NK-92 (cell line): ENCODE data around the gene RERG.
"Not testable (repeated sequence)": the region's sequence is repeated elsewhere in the genome, so short reads cannot be mapped to it uniquely, and the experiment has no call there.

Experiments
- DNase-seq: peaks from one replicate; lab custom pipeline; 2025; ENCODE audit not compliant: unreplicated experiment; lab: John Stamatoyannopoulos, UW

Gene RERG, protein sequence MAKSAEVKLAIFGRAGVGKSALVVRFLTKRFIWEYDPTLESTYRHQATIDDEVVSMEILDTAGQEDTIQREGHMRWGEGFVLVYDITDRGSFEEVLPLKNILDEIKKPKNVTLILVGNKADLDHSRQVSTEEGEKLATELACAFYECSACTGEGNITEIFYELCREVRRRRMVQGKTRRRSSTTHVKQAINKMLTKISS

DNA sequence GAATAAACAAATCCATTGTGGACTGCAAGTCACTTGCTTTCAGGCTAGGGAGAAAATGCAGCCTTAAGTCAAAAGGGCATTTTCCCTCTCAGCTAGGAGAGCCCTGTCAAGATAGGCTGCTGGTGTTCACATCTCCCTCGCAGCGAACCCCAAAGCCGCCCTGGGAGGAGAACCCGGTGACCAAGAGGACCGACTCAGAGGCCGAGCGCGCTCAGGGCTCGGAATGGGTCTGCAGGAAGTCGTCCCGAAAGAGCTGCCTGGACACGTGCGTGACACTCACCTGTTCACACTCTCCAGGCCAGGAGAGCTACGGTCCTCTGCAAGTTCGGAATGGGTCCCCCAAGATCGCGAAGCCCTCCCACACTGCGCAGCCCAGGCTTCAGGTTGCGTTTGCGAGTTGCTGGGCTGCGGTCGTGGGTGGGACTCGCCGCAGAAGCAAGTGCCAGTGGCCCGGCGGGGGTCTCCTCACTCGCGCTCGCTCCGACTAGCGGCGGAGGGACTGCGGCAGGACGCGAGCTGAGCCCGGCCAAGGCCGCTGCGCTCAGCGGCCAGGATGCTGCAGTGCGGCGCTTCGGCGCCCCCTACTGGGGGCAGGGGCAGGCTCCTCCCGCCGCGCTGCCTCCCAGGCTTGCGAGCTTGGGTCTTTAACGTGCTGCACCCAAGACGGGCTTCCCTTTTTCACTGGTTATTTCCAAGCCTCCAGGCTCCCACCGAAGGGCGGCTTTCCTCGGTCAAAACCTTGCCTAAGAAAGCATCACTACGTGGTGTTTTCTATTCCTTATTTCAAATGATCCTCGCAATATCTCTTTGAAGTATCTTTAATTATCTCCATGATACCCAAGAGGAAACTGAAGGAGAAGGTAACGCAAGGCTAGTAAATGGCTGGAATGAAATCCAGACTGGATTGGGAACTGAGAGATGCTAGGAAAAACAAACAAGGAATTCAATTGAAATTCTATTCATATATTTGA, at the start of gene RERG:
RERG (minus strand) TSS at position 503 of the 971 bp plus-strand sequence. CDS start 3,928 bp downstream, outside the sequence.
- no peak for DNase-seq

DNA sequence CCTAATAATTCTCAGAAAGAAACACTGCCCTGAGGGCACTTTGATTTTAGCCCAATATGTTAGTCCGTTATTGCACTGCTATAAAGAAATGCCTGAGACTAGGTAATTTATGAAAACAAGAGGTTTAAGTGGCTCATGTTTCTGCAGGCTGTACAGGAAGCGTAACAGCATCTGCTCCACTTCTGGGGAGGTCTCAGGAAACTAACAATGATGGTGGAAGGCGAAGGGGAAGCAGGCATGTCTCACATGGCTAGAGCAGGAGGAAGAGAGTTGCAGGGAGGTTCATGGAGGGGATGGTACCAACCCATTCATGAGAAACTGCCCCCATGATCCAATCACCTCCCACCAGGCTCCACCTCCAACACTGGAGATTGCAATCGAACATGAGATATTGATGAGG, 49.4 kb upstream of the RERG start:
- DNase-seq: no peak

DNA sequence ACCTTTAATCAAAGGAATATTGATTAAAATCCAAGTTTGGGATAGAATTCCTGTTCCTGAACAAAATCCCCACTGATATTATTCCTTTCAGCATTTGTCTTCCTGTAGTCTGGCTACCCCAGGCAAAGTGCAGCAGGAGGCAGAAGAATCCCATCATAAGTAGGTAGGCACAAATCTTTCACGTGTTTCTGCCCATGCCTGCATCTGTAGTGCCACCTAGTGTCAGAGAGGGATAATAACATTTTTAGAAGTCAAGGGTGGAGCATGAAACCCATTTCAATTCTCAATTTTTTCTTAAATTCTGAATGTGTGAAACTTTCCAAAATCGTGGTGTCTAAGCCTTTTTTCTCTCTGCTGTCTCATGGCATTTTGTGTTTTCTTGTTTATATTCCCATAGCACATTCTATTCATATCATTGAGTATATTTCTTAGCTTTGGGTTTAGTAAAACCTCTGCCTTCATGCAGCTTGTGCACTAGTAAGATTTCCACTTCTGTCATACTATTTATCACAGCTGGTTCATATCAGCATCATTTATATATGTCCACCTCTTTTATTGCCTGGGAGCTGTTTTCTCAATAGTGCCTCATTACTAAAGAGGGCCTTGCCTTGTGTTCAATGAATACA, 47.8 kb upstream of the RERG start:
- DNase-seq: no peak

DNA sequence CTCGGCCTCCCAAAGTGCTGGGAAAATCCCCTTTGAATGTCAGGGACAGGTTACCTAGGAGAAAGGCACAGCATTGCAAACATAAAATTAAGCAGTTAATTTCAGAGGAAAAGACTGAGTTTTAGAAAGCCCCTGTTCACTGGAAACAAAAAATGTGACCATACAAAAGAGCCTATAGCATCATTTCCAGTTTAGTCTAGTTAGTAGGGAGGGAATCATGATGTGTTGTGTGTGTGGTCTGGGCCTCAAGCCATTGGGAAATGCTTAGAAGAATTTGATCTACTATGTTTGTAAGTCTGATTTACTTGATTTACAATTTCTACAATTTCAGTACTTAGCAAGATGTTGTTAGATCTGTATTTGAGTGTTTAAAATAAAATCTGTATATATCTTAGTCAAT, 47.1 kb upstream of the RERG start:
- DNase-seq: no peak

DNA sequence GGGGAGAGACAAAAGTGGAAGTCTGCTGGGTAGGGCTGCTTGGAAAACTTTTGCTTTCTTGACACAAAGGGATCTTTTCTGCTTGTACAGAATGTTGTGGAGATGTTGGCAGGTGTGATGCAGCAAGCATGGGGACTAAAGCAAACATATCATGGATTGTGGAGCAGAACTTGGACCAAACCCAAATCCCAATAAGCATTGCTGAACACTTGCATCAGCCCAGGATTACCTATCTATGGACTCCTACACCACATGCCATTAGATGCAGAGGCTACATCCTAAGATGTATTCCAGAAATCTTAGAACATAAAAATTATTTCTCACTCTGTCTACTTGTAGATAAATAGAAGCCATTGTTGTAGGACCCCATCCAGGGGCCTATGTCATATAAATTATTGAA, 44.7 kb upstream of the RERG start:
- DNase-seq: no peak

DNA sequence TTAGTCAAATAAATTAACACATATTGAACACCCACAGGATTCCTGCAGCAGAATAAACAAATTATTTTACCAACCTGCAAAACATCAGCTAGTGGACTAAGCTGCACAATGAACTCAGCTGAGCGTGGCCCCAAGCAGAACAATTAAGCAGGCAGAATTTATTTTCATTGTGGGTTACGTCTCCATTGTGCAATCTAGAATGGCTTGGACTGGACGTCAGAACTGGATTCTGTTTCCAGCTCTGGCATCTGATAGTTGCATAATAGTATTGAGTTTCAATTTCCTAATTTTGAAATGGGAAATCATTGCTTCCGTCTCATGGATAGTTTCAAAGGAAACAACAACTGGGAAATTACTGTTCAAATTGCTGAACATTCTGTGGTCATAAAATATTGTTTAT, 35.5 kb upstream of the RERG start:
- DNase-seq: no peak

DNA sequence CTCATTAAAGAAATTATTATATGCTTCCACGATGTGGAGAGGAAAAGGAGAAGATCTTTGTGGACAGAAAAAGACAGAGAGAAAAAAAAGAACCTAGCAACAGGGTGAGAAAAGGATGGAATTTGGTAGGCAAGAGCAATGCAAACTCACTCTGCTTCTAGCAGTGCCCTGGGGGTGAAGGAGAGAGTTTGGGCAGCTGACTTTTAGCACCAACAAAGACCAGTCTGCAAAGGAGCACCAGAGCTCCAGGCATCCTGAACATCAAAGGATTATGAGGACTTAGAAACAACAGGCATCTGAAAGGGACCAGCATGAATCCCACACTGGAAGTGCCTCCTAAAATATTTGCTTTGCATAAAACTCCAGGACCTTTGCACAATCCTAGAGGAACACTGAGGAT, 32.8 kb upstream of the RERG start:
- DNase-seq: no peak

DNA sequence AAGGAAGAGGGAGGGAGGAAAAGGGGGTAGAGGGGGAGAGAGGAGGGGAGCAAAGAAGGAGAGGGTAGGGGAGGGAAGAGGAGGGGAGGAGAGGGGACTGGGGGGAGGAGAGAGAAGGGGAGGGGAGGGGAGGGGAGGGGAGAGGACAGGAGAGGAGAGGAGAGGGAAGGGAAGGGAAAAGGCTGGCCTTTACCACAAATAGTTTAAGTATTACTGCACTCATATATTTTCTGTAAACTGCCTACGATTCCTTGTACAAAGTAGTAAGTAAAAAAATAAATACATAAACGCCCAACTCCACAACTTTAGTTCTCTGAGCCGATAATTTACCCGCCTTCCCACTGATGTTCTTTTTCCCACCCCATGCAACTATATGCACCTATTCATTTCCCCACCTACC, 23.7 kb upstream of the RERG start:
- DNase-seq: no peak

DNA sequence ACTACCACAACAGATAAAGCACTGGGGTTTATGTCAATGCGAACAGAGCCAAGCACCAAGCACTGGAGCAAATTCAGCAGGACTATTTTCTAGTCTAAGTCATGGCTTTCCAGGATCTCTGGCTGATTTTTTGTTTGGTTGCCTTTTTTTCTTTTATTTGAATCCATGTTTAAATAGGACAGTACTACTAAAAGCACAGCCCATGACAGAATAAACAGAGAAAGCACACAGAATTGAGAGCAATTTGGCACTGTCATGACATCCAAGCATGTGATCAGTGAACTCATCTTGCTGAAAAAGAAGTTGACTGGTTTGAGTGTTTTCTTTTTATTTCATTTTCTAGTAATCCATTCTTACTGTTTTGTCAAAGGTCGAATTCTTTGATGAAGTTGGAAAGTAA, 23.1 kb upstream of the RERG start:
- no peak for DNase-seq

DNA sequence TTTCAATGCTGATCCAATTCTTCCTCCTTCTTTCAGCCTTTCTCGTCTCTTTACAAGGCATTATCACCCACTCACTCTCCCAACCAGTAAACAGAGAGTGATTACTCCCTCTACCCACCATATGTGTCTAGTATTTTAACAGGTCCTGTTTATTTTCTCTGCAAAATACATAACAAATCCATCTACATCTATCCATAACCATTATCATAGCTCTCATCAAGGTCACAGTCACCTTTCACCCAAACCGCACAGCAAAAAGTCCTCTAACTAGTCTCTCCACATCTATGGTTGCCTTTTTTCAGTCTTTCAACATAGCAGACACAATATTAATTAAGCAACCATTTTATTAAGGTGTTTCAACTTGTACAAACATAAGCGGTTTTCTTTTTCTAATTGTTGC, 21.9 kb upstream of the RERG start:
- no peak for DNase-seq

DNA sequence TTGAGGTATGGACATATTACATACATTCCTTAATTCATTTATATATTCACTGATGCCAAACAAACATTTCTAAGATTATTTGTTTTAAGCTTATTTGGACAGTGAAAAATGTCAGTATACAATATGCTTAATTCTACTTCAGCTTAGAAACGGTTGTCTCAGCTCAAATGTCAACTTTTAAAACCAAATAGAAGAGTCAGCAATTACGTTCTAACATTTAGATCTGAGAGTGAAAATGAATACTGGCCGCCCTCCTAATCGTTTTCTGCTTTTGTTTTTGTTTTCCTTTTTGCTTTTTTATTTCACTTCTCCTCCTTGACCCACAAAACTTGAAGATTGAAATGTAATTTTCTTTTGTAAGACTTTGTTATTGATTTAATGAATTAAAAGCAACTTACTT, 19.7 kb upstream of the RERG start:
- DNase-seq: no peak

DNA sequence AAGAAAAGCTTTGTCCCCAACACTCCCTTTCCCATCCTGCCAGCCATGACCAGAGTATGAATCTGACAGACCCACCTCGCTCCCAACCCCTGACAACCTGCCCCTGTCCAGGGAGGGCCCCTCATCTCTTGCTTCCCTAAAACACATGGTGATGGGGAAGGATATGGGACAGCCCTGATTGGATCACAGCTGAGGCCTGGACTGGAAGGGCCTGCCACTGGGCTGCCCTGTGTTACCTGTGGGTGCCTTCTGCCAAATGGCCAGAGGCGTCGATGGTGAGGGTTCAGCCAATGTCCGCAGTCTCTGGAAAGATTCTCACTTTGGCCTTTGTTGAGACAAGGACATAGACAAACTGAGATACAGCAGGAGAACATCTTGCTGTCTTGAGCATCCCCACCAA, 13.3 kb upstream of the RERG start:
- no peak for DNase-seq

DNA sequence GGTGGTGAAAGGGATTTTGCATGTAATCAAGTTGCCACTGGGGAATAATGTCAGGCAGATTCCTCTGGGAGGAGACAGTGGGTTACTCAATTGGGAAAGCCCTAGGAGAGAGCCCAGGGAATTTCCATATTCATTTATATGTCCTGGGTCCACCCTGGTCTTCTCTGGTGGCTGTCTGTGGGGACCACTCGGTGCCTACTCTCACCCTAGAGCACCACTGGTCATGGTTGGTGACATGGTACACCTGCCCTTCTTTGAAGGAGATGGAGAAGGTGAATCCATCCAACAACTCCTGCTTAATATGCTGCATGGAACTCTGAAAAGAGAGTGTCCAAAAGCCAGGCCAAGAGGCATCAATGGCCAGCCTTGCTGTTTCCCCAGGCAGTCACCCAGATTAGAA, 12.8 kb upstream of the RERG start:
- DNase-seq: no peak

DNA sequence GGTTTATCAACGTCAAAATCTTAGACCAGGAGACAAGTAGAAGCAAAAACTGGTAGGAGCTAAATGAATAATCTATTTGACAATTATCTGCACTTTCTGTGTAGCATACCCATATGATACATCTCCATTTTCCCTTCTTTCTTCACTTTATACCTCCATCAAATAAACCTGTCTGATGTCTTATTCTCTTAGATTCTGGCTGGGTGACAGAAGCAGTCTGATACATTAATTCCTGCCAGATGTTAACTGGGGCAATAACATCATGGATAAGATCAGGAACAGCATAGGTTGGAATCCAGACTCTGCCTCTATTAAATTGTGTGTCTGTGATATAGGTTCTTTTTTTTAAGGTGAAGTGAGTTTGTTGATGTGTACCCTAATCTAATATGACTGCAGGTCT, 11.7 kb upstream of the RERG start:
- no peak for DNase-seq

DNA sequence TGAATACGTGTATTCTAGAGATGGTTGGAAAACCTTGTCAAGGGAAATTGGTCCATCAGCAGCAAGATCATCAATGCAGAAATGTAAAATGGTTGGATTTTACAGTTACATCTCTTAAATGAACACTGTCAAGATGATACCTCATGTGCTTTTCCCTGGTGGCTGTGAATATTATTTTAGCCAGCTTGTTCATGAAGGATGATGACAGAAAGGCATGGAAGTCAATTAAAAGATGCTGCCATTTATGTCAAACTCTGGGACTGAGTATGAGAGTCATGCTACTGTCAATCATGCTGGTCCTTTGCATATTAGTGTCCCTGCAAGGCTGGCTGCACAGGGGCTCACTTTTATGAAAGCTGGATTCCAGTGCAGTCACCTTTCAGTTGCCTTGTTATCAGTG, 10.3 kb upstream of the RERG start:
- DNase-seq: no peak

DNA sequence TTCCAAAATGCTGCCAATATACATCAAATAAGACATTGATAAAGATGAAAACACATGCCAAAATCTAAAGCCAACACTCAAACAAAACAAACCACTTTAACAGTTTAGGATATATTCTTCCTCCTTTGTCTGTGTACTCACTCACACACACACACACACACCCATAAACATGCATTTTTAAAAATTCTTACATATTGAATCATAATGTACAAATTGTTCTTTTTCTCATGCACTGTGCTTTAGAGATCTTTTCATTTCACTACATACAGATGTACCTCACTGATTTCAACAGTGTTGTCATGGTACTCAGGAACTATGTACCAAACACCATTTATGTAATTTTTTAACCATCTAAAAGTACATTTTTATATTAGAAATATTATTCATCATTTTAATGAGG, 9.5 kb upstream of the RERG start:
- DNase-seq: no peak

DNA sequence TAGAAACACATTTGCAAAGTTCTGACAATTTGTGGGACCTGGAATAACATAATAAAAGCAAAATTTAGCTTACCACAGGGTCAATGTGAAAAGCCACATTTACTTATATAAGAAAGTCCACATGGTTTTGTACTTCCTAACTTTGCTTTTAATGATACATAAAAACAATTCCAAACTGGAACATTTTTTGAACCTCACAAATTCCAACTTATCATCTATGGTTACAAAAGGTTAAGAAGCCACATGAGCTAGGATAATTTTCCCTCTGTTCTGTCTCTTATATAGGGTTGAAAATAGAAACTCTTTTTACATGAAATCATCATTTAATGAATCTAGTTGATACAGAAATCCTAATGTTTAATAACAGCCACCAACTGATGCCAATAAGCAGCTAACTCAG, 8.9 kb upstream of the RERG start:
- DNase-seq: no peak

DNA sequence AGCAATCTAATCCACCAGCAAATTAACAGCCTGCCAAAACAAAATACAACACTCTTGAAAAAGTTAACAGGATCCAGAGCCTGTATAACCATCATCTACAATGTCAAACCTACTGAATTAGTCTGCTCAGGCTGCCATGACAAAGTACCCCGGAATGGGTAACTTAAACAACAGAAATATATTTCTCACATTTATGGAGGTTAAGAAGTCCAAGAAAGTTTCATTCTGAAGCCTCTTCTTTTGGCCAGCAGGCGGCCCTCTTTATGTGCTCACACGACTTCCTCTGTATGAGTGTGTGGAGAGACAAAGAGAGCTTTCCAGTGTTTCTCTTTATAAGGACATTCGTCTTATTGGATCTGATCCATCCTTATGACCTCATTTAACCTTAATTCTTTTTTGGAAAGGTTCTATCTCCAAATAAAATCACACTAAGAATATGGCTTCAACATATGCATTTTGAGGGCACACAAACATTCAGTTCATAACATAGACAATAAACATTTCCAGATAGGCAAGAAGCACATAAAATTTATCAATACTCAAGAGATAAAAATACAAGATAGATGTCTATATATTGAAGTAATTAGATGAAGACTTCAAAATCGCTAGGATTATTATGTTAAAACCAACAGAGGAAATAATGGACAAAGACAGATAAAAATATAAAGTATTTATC, 5.9 kb upstream of the RERG start:
- no peak for DNase-seq

DNA sequence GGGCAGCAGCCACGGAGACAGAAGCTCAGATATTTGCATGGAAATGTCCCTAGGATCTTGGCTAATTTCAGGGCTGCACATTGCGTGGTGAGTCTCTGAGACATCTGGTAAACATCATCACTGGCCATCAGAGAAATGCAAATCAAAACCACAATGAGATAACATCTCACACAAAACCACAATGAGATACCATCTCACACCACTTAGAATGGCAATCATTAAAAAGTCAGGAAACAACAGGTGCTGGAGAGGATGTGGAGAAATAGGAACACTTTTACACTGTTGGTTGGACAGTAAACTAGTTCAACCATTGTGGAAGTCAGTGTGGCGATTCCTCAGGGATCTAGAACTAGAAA, 4.6 kb upstream of the RERG start:
- DNase-seq: not testable (repeated sequence)

DNA sequence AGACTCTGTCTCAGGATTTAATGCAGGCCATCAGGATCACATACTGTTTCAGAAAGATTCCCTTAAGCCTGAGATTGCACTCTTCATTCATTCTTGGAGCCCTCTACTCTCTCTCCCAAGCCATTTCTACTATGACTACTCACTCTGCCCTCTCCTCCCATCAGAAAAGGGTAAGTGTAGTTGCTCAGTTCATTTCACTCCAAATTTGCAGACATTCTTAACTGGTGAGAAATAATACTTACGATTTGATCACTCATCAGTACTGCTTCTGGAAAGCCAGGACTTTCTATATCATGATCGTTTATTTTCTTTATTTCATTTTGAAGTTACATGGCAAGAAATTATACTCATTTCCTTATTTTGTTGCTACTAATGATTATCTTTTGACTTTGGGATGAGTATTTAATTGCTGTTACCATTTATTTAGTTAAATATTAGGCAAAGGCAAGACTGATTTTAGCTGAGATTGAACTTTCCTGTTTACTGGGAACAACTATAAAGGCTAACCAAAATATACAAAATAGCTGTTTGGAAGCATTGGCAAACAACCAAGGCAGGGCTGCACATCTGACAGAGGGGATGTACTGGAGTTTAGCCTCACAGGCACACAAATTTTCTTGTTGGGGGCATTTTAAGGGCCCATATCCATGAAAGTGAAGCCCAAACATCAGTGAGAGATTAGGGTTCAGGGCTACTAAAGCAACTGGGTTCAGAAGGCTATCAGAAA, 4.1 kb upstream of the RERG start:
- no peak for DNase-seq

DNA sequence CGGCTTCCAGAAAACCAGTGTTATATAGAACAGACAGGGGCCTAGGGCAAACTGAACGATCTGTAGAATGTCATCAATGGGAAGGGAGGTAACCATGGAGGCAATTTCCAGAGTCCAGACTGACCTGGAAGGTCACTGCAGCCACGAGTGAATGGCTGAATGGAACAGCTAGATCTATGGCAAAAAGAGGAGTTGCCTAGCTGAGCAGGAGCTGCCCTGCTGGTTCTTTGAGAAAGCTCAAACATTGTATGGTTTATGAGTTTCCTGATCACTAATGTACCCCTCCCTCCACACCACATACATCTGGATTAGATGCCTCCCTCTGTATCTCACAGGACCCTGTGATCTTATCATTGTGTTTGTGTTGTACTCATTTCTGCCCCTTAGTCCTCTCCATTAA, 1.0 kb upstream of the RERG start:
- no peak for DNase-seq
